Left ventricle myocardium inferior (tissue), 1 donor: ENCODE measurements around the gene GMPPB. TPM values are rescaled to one million over a fixed set of nuclear protein-coding genes. Genes with fewer than 3 reads are reported as not detected.

Source experiments
- total RNA-seq: library from RNA; stranded (reverse); fragmentation: NEBNext Ultra II Directional; extraction: Animal tissue kit (Norgen Biotek cat#: 25700); gene quantifications from one replicate; pipeline ENCODE4 v1.2.1, GENCODE V29; 2021
- donor health status: DM: no; HTN: yes; CAD: no; lungs with severe emphysema.

GMPPB gene
- total RNA-seq, 1 donor from 2014 or later = 15.1 TPM

Other genes starting within 250 kb of the GMPPB start
- gene BSN, start 169.5 kb downstream of the GMPPB start, total RNA-seq = 0.55 TPM
- gene APEH, start 49.6 kb downstream of the GMPPB start, total RNA-seq = 99.0 TPM
- gene MST1, start 34.5 kb downstream of the GMPPB start, total RNA-seq = 5.4 TPM
- 48.6 TPM for gene RNF123, start 34.4 kb downstream of the GMPPB start, total RNA-seq
- not detected for gene AMIGO3, start 4.3 kb downstream of the GMPPB start, total RNA-seq
- 16.9 TPM for gene IP6K1, start 62.6 kb upstream of the GMPPB start, total RNA-seq
- gene CDHR4, start 75.9 kb upstream of the GMPPB start, total RNA-seq = not detected
- gene INKA1, start 79.3 kb upstream of the GMPPB start, total RNA-seq = 2.3 TPM
- 25.1 TPM for gene UBA7, start 90.0 kb upstream of the GMPPB start, total RNA-seq
- gene TRAIP, start 132.6 kb upstream of the GMPPB start, total RNA-seq = 0.63 TPM
- not detected for gene CAMKV, start 146.0 kb upstream of the GMPPB start, total RNA-seq
- gene MST1R, start 179.9 kb upstream of the GMPPB start, total RNA-seq = 1.7 TPM
- 8.4 TPM for gene MON1A, start 205.9 kb upstream of the GMPPB start, total RNA-seq
- gene RBM6, start 216.2 kb upstream of the GMPPB start, total RNA-seq = 40.4 TPM